Erythroblast (primary cell): ENCODE results near the gene TM7SF2.
A peak's percentile ranks its signal among the peaks of the same experiment; 100 is the strongest.

ENCODE experiments used
- GATA1 ChIP-seq: IDR thresholded peaks from 2 replicates; pipeline ENCODE4 v1.6.1; 2011; ENCODE audit warnings: low read depth, mild to moderate bottlenecking, control low read depth, low read length, moderate library complexity
- POLR2A ChIP-seq: IDR thresholded peaks from 2 replicates; pipeline ENCODE4 v1.6.1; 2011; ENCODE audit warnings: mild to moderate bottlenecking, low read length

DNA sequence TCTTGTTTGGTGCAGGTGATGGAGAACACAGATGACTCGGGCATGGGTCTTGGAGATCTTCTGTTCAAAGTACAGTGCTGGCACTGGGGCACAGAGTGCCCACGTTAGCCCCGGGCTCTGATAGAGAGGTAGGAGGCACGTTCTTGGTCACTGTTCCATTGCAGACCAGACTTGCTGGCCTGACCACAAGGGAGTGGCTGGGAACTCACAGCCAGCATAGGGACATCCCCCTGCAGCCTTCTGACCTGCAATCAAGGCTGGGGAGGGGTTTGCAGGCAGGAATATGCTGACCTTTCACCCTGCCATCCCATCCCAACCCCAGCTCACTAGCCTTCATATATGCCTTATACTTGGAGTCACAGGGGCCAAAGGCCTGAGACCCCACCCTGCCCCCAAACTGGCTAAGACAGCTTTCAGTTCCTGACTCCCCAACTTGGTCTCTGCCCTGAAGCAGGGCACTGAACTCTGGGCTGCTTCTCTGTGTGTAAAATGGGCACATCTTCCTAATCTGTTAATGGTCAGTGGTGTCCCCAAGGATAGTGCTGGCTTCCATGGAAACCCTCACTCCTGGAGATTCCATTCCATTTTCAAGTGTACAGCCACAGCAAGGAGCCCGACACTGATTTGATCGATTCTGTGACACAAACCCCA, 15.1 kb downstream of the TM7SF2 start:
- TF ChIP-seq POLR2A (peak; percentile 35), GATA1 (no peak)
